ENCODE measurements around the gene STK32C.

The STK32C gene

DNA sequence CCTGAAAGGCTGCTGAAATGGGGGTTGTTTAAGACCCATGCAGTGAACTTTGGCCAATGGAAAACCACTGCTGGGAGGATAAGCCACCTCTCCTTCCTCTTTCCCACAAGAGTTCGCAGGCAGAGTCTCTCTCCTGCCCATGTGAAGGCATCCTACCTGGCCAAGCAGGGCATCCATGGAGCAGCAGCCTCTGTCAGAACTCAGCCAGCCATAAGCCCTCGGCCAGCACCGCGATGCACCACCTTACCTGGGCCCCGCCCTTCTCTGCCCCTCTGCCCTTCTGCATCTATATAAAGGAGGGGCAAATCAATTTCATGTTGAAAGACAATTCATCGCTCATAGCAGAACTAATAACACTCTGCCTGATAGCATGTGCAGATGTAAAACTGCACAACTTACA is 6.1 kb upstream of the STK32C start:
- Histone ChIP-seq H3K4me3 (replicated peaks; ENCODE audit: low read depth, low read length) (no peak overlapping the region), H3K27me3 (replicated peaks; ENCODE audit: control insufficient read depth, insufficient read depth, low read length) (no peaks in the 10 kb centered on the region; the same call in 1 of the 2 replicates), H3K36me3 (ENCODE audit: control insufficient read depth, insufficient read depth, low read length) (no peaks in the 10 kb centered on the region)
- TF ChIP-seq, protein P1, sequence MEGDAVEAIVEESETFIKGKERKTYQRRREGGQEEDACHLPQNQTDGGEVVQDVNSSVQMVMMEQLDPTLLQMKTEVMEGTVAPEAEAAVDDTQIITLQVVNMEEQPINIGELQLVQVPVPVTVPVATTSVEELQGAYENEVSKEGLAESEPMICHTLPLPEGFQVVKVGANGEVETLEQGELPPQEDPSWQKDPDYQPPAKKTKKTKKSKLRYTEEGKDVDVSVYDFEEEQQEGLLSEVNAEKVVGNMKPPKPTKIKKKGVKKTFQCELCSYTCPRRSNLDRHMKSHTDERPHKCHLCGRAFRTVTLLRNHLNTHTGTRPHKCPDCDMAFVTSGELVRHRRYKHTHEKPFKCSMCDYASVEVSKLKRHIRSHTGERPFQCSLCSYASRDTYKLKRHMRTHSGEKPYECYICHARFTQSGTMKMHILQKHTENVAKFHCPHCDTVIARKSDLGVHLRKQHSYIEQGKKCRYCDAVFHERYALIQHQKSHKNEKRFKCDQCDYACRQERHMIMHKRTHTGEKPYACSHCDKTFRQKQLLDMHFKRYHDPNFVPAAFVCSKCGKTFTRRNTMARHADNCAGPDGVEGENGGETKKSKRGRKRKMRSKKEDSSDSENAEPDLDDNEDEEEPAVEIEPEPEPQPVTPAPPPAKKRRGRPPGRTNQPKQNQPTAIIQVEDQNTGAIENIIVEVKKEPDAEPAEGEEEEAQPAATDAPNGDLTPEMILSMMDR (IDR thresholded peaks at IDR 0.05; ENCODE audit: insufficient read depth, low read length, poor library complexity, severe bottlenecking): no peak
- DNase-seq (ENCODE audit: extremely low read depth, insufficient read length): no peak

DNA sequence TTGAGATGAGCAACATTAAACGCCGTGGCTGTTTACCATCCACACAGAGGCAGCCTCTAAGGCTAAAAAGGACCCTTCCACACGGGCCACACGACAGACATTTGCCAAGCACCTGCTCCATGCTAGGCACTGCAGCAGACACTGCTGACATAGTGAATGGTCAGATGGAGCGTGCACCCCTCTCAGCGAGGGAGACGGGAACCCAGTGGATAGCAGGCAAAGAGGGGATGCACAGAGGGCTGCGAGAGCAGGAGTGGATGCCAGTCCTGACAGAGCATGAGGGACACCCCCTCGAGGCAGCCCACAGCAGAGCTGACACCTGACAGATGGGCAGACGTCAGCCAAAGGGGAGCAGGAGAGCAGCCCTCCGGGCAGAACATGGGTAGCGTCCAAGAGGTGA is 5.6 kb upstream of the STK32C start:
- no peak for DNase-seq (ENCODE audit: extremely low read depth, insufficient read length)
- Histone ChIP-seq H3K4me3 (replicated peaks; ENCODE audit: low read depth, low read length) (no peak overlapping the region), H3K27me3 (replicated peaks; ENCODE audit: control insufficient read depth, insufficient read depth, low read length) (no peaks in the 10 kb centered on the region; the same call in 1 of the 2 replicates), H3K36me3 (ENCODE audit: control insufficient read depth, insufficient read depth, low read length) (no peaks in the 10 kb centered on the region)
- TF ChIP-seq, protein P1 (IDR thresholded peaks at IDR 0.05; ENCODE audit: insufficient read depth, low read length, poor library complexity, severe bottlenecking): no peak

DNA sequence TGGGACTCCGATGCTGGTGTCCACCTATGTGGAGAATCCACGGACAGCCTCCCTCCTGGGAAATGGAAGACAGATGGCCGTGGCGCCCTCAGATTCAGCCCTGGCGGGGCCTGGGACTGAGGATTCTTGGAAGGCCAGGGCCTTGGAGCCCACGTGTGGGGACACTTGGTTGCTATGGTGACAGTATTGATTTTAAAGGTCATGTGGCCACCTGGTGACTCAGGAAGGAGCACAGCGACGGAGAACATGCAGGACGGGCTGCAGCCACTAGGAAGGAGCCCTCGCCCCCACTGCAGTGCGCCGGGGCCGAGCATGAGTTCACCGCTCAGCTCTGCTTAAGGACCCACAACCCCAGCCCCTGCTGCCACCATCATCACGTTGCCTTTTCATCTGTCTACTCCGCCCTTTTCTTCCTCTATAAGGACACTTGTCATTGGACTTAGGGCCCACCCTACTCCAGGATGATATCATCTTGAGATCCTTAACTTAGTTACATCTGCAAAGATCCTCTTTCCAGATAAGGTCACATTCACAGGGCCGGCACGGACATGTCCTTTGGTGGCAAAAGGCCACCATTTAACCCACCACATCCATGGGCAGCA is 3.7 kb upstream of the STK32C start:
- Histone ChIP-seq H3K4me3 (replicated peaks; ENCODE audit: low read depth, low read length) (no peak overlapping the region), H3K27me3 (replicated peaks; ENCODE audit: control insufficient read depth, insufficient read depth, low read length) (peaks cover 1% of the 10 kb centered on the region; the same call in 1 of the 2 replicates), H3K36me3 (ENCODE audit: control insufficient read depth, insufficient read depth, low read length) (no peaks in the 10 kb centered on the region)
- DNase-seq (ENCODE audit: extremely low read depth, insufficient read length): no peak
- TF ChIP-seq, protein P1 (IDR thresholded peaks at IDR 0.05; ENCODE audit: insufficient read depth, low read length, poor library complexity, severe bottlenecking): no peak

DNA sequence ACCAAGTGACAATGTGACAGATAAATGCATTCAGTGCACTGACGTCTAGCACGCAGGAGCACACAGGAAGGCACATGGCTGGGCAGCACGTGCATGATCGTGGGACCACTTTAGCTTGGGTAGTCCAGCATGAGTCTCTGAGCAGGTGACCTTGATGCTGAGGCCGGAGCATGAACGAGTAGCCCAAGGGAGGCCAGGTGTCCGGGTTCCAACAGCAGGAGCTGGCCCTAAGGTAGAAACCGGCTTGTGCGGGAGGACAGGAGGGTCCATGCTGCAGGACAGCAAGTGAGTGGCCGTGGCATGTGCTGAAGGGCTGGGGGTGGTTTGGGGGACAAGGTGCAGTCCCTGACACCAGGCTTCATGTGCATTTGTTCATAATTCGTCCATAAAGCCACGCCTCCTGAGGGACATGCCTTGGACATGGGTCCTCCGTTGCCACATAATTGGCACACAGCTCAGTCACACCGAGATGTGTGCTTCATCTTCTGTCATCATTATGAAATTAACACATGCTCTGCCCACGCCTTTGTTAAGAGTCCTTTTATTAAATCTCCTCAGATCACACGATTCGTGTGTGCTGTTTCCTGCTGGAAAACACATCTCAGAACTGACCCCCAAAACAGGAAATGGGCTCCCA is 3.1 kb upstream of the STK32C start:
- Histone ChIP-seq H3K4me3 (replicated peaks; ENCODE audit: low read depth, low read length) (no peak overlapping the region), H3K27me3 (replicated peaks; ENCODE audit: control insufficient read depth, insufficient read depth, low read length) (peaks cover 1% of the 10 kb centered on the region), H3K36me3 (ENCODE audit: control insufficient read depth, insufficient read depth, low read length) (no peaks in the 10 kb centered on the region)
- TF ChIP-seq, protein P1 (IDR thresholded peaks at IDR 0.05; ENCODE audit: insufficient read depth, low read length, poor library complexity, severe bottlenecking): no peak
- DNase-seq (ENCODE audit: extremely low read depth, insufficient read length): no peak

DNA sequence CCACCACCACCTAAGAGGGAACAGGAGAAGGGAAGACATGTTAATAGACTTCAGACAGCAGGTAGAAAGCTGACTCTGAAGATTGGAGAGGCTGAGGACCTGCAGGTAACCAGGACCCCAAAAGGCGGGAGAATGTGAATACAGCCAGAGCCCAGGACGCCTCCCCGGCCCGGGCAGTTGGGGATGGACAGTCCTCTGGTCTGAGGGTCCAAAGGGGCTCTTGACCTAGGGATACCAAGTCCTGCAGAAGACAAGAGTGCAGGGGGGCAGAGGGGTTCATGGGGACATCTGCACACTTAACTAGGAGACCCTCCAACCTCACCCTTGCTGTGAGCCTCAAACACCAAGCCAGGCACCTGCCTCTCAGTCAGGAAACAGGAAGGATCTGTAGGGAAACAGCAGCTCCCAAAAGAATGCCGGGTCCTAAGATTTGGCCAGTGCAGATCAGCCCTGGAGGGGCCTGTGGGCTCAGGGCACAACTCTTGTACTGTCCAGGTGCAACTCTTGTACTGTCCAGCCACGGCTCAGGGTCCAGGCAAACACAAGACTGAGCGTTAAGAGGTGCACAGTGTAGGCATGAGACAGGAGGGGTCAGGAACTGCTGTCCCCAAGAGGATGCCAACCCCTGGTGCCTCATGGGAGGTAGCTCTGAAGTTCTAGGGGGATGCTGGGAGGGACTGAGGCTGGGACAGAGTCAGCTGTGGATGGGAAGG is 2.3 kb upstream of the STK32C start:
- no peak overlapping the region for H3K4me3 ChIP-seq (replicated peaks; ENCODE audit: low read depth, low read length)
- H3K36me3 ChIP-seq (ENCODE audit: control insufficient read depth, insufficient read depth, low read length): no peaks in the 10 kb centered on the region
- TF ChIP-seq, protein P1 (IDR thresholded peaks at IDR 0.05; ENCODE audit: insufficient read depth, low read length, poor library complexity, severe bottlenecking): no peak
- peaks cover 1% of the 10 kb centered on the region for H3K27me3 ChIP-seq (replicated peaks; ENCODE audit: control insufficient read depth, insufficient read depth, low read length)
- DNase-seq (ENCODE audit: extremely low read depth, insufficient read length): no peak
